ENCODE results near the gene DIP2B. TPM values are rescaled to one million over a fixed set of nuclear protein-coding genes. Genes with fewer than 3 reads are reported as not detected.

Gene DIP2B
- total and polyA plus RNA-seq, 2 of the 13 experiments (the other 11 are each of a cell fraction or from before 2014, with no cell fraction given) = 32.1 to 35.8 TPM

GRCh38 chr12:50626026-50626425 is 121.2 kb downstream of the DIP2B start:
- Histone ChIP-seq H4K20me1 (ENCODE audit: insufficient read depth, low read length) (no peaks in the 10 kb centered on the region; the same call in none of the 2 replicates), H3K79me2 (ENCODE audit: insufficient read depth, low read length) (peaks cover 45% of the 10 kb centered on the region), H3K9ac (ENCODE audit: insufficient read depth, low read depth, low read length) (no peak overlapping the region), H3K4me2 (ENCODE audit: low read depth, low read length) (no peak overlapping the region), H3K4me1 (ENCODE audit: insufficient read depth, low read length) (peaks cover 32% of the 10 kb centered on the region), H3K27me3 (ENCODE audit: control insufficient read depth in 1 of 2, insufficient read depth in 2 of 2, low read length in 2 of 2) (no peaks in the 10 kb centered on the region), H3K27ac (ENCODE audit: extremely low read length, insufficient read depth, low read length) (no peak overlapping the region), H3K9me3 (ENCODE audit: low read length) (no peaks in the 10 kb centered on the region), H3K4me3 (replicated peaks in 1 of 3; ENCODE audit: insufficient read depth in 1 of 3, low read depth in 2 of 3, low read length in 3 of 3) (no peak overlapping the region), H3K36me3 (replicated peaks in 1 of 2; ENCODE audit: control insufficient read depth in 1 of 2, insufficient read depth in 2 of 2, low read length in 2 of 2) (peaks cover 10 to 29% of the 10 kb centered on the region in 2 experiments; a peak in 4 of 5 replicates), H2AFZ (ENCODE audit: low read length) (no peak overlapping the region)
- DNase-seq (ENCODE audit: low spot score) = no peak
- WGBS (ENCODE audit: low lambda C conversion rate) = 90% methylated on average over 5 of the region's 5 CpGs
- CTCF ChIA-PET (ENCODE audit: low intra/inter-chr PET ratio, low total read pairs) = no interaction called here
- intact Hi-C loops (cut with micrococcal nuclease; ENCODE audit: unreplicated experiment) (no loop called here), in situ Hi-C loops (cut with HindIII; ENCODE audit: extremely low pct_ligation_motif_present, low pct_unique_long_range_greater_than_20kb) (no loop called here)
- no peak for ATAC-seq
- POLR2A ChIA-PET = no interaction called here
- TF ChIP-seq ZNF639 (CRISPR knock-in tag; conservative IDR thresholded peaks at IDR 0.05) (no peak), ADNP (CRISPR knock-in tag; IDR thresholded peaks at IDR 0.05) (no peak), SIX1 (CRISPR knock-in tag; IDR thresholded peaks at IDR 0.05; ENCODE audit: borderline replicate concordance) (no peak), ZNF33A (CRISPR knock-in tag; IDR thresholded peaks at IDR 0.05; ENCODE audit: borderline replicate concordance) (no peak), PBX3 (CRISPR knock-in tag; IDR thresholded peaks at IDR 0.05; ENCODE audit: borderline replicate concordance) (no peak), MAFK (conservative IDR thresholded peaks at IDR 0.05 in 1 of 2, IDR thresholded peaks at IDR 0.05 in 1 of 2; ENCODE audit: low read length in 2 of 2) (0 out of 4 replicates have a peak, but pooled peaks of 1 of the 2 experiments have one; percentile 8), STAT6 (CRISPR knock-in tag; IDR thresholded peaks at IDR 0.05; ENCODE audit: borderline replicate concordance) (no peak)
- no peak for FAIRE-seq
- no TSS peak for BruUV-seq (replicated peaks)
